ENCODE results near the gene DSG2.

Gene DSG2

GRCh38 chr18:31590570-31590969 lies 92.6 kb downstream of the DSG2 start:
- no peak for DNase-seq (ENCODE audit: low read depth in 2 of 2)

DNA sequence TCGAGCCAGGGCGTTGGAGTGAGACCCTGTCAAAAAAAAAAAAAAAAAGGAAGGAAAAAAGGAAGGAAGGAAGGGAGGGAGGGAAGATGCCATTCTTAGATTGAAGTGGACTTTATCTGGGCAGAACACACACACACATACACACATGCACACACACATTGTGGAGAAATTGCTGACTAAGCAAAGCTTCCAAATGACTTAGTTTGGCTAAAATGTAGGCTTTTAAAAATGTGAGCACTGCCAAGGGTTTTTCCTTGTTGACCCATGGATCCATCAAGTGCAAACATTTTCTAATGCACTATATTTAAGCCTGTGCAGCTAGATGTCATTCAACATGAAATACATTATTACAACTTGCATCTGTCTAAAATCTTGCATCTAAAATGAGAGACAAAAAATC lies 93.1 kb downstream of the DSG2 start:
- no peak for DNase-seq (ENCODE audit: low read depth in 2 of 2)

DNA sequence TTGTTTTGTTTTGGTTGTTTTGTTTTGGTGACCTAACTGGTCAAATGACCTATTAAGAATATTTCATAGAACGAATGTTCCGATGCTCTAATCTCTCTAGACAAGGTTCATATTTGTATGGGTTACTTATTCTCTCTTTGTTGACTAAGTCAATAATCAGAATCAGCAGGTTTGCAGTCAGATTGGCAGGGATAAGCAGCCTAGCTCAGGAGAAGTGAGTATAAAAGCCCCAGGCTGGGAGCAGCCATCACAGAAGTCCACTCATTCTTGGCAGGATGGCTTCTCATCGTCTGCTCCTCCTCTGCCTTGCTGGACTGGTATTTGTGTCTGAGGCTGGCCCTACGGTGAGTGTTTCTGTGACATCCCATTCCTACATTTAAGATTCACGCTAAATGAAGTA lies 93.7 kb downstream of the DSG2 start, which contains the start of gene TTR:
Gene TTR, plus strand, starts transcription at position 250 of the 400 bp plus-strand sequence. Its CDS starts 26 bp downstream, at position 276.
- DNase-seq (ENCODE audit: low read depth in 2 of 2): no peak

- no peak for DNase-seq (ENCODE audit: low read depth in 2 of 2)
Measured at GRCh38 chr18:31592506-31593157, 94.7 kb downstream of the DSG2 start.

- no peak for DNase-seq (ENCODE audit: low read depth in 2 of 2)
Measured at GRCh38 chr18:31595121-31595771, 97.3 kb downstream of the DSG2 start.

GRCh38 chr18:31596081-31596872 lies 98.3 kb downstream of the DSG2 start:
- no peak for DNase-seq (ENCODE audit: low read depth in 2 of 2)

DNA sequence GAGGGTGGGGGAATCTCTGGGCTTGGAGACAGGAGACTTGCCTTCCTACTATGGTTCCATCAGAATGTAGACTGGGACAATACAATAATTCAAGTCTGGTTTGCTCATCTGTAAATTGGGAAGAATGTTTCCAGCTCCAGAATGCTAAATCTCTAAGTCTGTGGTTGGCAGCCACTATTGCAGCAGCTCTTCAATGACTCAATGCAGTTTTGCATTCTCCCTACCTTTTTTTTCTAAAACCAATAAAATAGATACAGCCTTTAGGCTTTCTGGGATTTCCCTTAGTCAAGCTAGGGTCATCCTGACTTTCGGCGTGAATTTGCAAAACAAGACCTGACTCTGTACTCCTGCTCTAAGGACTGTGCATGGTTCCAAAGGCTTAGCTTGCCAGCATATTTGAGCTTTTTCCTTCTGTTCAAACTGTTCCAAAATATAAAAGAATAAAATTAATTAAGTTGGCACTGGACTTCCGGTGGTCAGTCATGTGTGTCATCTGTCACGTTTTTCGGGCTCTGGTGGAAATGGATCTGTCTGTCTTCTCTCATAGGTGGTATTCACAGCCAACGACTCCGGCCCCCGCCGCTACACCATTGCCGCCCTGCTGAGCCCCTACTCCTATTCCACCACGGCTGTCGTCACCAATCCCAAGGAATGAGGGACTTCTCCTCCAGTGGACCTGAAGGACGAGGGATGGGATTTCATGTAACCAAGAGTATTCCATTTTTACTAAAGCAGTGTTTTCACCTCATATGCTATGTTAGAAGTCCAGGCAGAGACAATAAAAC lies 100.2 kb downstream of the DSG2 start:
- DNase-seq (ENCODE audit: low read depth in 2 of 2): no peak

Data from stimulated activated CD4-positive, alpha-beta T cell treated with anti-CD3 and anti-CD28 coated beads, Interleukin-15, amount 100 ng/mL, for 48 hours (primary cell).